Ovary (tissue), 3 donors: ENCODE measurements around the gene NR1D1.

Experiments
- POLR2A ChIP-seq: fragments of 450-650 bp; IDR thresholded peaks from one replicate; pipeline ENCODE4 v1.6.1; 2017; ENCODE audit warnings: antibody characterized with exemption, mild to moderate bottlenecking, moderate library complexity
- TF ChIP-seq, protein P1 (sequence below), 3 donors: fragments of 450-650 bp in 2 of 3; fragments of 200-600 bp in 1 of 3; IDR thresholded peaks; one replicate each; pipeline versions ENCODE4 v1.5.1 to v1.8.0; 2016 to 2022; ENCODE audit warnings: antibody characterized with exemption in 3 of 3, mild to moderate bottlenecking in 1 of 3
- donor health status: DM: no; HTN: no; CAD: no.

DNA sequence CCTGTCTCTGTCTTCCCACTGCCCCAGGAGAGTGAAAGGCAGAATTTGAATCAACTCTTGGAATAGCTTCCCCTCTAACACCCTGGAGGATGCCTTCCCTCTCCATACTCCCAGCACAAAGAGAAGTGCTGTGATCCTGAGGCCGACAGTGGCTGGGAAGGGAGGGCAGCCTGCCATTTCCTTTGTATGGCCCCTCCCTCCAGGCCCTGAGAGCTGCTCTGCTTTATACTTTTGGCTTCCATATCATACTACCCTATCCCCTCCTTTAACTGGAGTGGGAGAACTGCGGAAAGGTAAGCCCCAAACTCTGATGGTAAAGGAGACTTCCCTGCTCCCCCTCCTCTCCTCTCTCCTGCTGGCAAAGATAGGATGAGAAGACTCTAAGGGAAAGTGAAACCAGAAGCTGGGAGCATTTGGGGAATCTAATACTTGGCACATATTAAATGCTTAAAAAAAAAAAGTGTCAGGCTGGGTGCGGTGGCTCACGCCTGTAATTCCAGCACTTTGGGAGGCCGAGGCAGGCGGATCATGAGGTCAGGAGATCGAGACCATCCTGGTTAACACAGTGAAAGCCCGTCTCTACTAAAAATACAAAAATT lies 42.1 kb downstream of the NR1D1 start:
- TF ChIP-seq, protein P1, sequence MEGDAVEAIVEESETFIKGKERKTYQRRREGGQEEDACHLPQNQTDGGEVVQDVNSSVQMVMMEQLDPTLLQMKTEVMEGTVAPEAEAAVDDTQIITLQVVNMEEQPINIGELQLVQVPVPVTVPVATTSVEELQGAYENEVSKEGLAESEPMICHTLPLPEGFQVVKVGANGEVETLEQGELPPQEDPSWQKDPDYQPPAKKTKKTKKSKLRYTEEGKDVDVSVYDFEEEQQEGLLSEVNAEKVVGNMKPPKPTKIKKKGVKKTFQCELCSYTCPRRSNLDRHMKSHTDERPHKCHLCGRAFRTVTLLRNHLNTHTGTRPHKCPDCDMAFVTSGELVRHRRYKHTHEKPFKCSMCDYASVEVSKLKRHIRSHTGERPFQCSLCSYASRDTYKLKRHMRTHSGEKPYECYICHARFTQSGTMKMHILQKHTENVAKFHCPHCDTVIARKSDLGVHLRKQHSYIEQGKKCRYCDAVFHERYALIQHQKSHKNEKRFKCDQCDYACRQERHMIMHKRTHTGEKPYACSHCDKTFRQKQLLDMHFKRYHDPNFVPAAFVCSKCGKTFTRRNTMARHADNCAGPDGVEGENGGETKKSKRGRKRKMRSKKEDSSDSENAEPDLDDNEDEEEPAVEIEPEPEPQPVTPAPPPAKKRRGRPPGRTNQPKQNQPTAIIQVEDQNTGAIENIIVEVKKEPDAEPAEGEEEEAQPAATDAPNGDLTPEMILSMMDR (IDR thresholded peaks at IDR 0.05), result no peak
- no peak for TF ChIP-seq POLR2A
